ENCODE results near the gene ADCK1. TPM values are rescaled to one million over a fixed set of nuclear protein-coding genes. Genes with fewer than 3 reads are reported as not detected.
"Not testable (repeated sequence)": the region's sequence is repeated elsewhere in the genome, so short reads cannot be mapped to it uniquely, and the experiment has no call there.

Gene ADCK1
- total RNA-seq, 1 donor from 2014 or later: 10.3 TPM

- TF ChIP-seq CTCF (IDR thresholded peaks at IDR 0.05; ENCODE audit: borderline replicate concordance): no peak
- Histone ChIP-seq H3K4me1 (peaks cover 32% of the 10 kb centered on the region), H3K4me3 (peak overlapping the region; percentile 76), H3K27ac (replicated peaks) (peak overlapping the region; percentile 95), H3K27me3 (ENCODE audit: low read depth) (no peaks in the 10 kb centered on the region), H3K36me3 (no peaks in the 10 kb centered on the region), H3K9me3 (replicated peaks) (no peaks in the 10 kb centered on the region)
- intact Hi-C loops (cut with micrococcal nuclease): no loop called here
- no peak for DNase-seq
Observed at GRCh38 chr14:77800814-77801213, 905 bp downstream of the ADCK1 start.

GRCh38 chr14:77804592-77804991 lies 4.7 kb downstream of the ADCK1 start:
- peak; percentile 12 for TF ChIP-seq CTCF (IDR thresholded peaks at IDR 0.05; ENCODE audit: borderline replicate concordance)
- peaks cover 34% of the 10 kb centered on the region for H3K4me1 ChIP-seq
- intact Hi-C loops (cut with micrococcal nuclease): no loop called here
- no peaks in the 10 kb centered on the region for H3K27me3 ChIP-seq (ENCODE audit: low read depth)
- no peaks in the 10 kb centered on the region for H3K9me3 ChIP-seq (replicated peaks)
- H3K36me3 ChIP-seq: no peaks in the 10 kb centered on the region
- DNase-seq: no peak
- no peak overlapping the region for H3K4me3 ChIP-seq
- no peak overlapping the region for H3K27ac ChIP-seq (replicated peaks)

- Histone ChIP-seq H3K27me3 (ENCODE audit: low read depth) (no peaks in the 10 kb centered on the region), H3K36me3 (no peaks in the 10 kb centered on the region), H3K9me3 (replicated peaks) (no peaks in the 10 kb centered on the region), H3K4me3 (no peak overlapping the region), H3K27ac (replicated peaks) (no peak overlapping the region), H3K4me1 (peaks cover 24% of the 10 kb centered on the region)
- TF ChIP-seq CTCF (IDR thresholded peaks at IDR 0.05; ENCODE audit: borderline replicate concordance): no peak
- no peak for DNase-seq
- intact Hi-C loops (cut with micrococcal nuclease): no loop called here
Observed at GRCh38 chr14:77805706-77806105, 5.8 kb downstream of the ADCK1 start.

DNA sequence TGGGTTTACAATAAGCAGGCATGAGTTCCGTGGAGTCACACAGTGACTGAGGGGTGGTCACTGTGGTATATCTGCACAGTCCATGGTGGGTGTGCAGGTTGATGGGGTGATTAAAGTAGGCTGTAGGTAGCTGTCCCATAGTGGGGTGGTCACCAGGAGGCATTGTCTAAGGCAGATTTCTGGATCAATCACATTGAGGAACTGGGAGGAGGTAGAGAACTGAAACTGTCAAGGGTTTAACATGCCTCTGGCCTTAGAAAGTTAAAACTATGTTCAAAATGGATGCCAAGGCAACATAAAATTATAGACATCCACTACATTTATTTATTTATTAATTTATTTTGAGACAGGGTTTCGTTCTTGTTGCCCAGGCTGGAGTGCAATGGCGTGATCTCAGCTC lies 8.3 kb downstream of the ADCK1 start:
- H3K4me3 ChIP-seq: no peak overlapping the region
- H3K27ac ChIP-seq (replicated peaks): no peak overlapping the region
- no peak for DNase-seq
- no peak for TF ChIP-seq CTCF (IDR thresholded peaks at IDR 0.05; ENCODE audit: borderline replicate concordance)
- peaks cover 9% of the 10 kb centered on the region for H3K4me1 ChIP-seq
- intact Hi-C loops (cut with micrococcal nuclease): no loop called here
- no peaks in the 10 kb centered on the region for H3K9me3 ChIP-seq (replicated peaks)
- H3K36me3 ChIP-seq: no peaks in the 10 kb centered on the region
- H3K27me3 ChIP-seq (ENCODE audit: low read depth): no peaks in the 10 kb centered on the region

- no peak for DNase-seq
- H3K27me3 ChIP-seq (ENCODE audit: low read depth): no peaks in the 10 kb centered on the region
- no peaks in the 10 kb centered on the region for H3K36me3 ChIP-seq
- H3K4me3 ChIP-seq: no peak overlapping the region
- TF ChIP-seq CTCF (IDR thresholded peaks at IDR 0.05; ENCODE audit: borderline replicate concordance): no peak
- H3K4me1 ChIP-seq: peaks cover 9% of the 10 kb centered on the region
- intact Hi-C loops (cut with micrococcal nuclease): no loop called here
- no peak overlapping the region for H3K27ac ChIP-seq (replicated peaks)
- H3K9me3 ChIP-seq (replicated peaks): no peaks in the 10 kb centered on the region
Observed at GRCh38 chr14:77809011-77809410, 9.1 kb downstream of the ADCK1 start.

DNA sequence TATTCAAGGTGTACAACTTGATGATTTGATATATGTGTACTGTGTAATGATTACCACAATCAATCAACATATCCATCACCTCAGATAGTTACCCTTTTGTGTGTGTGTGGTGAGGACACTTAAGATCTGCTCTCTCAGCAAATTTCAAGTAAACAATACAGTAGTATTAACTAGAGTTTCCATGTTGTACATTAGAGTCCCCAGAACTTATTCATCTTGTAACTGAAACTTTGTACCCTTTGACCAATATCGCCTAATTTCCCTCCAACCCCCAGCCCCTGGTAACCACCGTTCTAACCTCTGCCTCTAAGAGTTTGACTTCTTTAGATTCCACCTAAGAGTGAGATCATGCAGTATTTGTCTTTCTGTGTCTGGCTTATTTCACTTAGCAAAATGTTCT lies 12.1 kb downstream of the ADCK1 start:
- no peaks in the 10 kb centered on the region for H3K36me3 ChIP-seq
- no peaks in the 10 kb centered on the region for H3K9me3 ChIP-seq (replicated peaks)
- no peak for TF ChIP-seq CTCF (IDR thresholded peaks at IDR 0.05; ENCODE audit: borderline replicate concordance)
- H3K4me3 ChIP-seq: no peak overlapping the region
- no peaks in the 10 kb centered on the region for H3K4me1 ChIP-seq
- intact Hi-C loops (cut with micrococcal nuclease): no loop called here
- no peak for DNase-seq
- H3K27me3 ChIP-seq (ENCODE audit: low read depth): no peaks in the 10 kb centered on the region
- H3K27ac ChIP-seq (replicated peaks): no peak overlapping the region

GRCh38 chr14:77812682-77813081 lies 12.8 kb downstream of the ADCK1 start:
- H3K9me3 ChIP-seq (replicated peaks); H3K36me3 ChIP-seq; H3K4me3 ChIP-seq; DNase-seq; H3K27ac ChIP-seq (replicated peaks); intact Hi-C loops (cut with micrococcal nuclease); H3K4me1 ChIP-seq; H3K27me3 ChIP-seq (ENCODE audit: low read depth): not testable (repeated sequence)

All from left ventricle myocardium inferior (tissue), 1 donor.